OCI-LY7 (cell line): ENCODE measurements around the gene CLEC16A. TPM values are rescaled to one million over a fixed set of nuclear protein-coding genes. Genes with fewer than 3 reads are reported as not detected.

Source experiments
- BruUV-seq: library from RNA; stranded (reverse); fragments of 400-500 nt; replicated peaks from 2 replicates; lab custom pipeline; 2021; lab: Mats Ljungman, UMichigan
- CTCF ChIA-PET: fragments of 300-600 bp; sonication (Branson Sonifier 250); formaldehyde crosslinking; loops from one replicate; lab custom pipeline; 2022; ENCODE audit warnings: antibody characterized with exemption; ENCODE audit not compliant: unreplicated experiment; lab: Charles Lee
- POLR2A ChIA-PET: fragments of 300-600 bp; sonication (Branson Sonifier 250); formaldehyde crosslinking; loops from one replicate; lab custom pipeline; 2022; ENCODE audit warnings: antibody characterized with exemption; lab: Charles Lee
- DNase-seq: peaks from one replicate; pipeline ENCODE4 v3.0.0-alpha.2; 2015; ENCODE audit warnings: low spot score
- H2AFZ ChIP-seq: fragments of 200-600 bp; sonication (generic), shearing (Covaris generic); 2 replicates; pipeline ENCODE4 v1.6.1; 2014; ENCODE audit warnings: mild to moderate bottlenecking, antibody characterized with exemption, low read length, moderate library complexity
- H3K27ac ChIP-seq: fragments of 200-600 bp; sonication (generic); 2 replicates; pipeline ENCODE4 v1.5.1; 2014; ENCODE audit warnings: mixed run types, low read depth, mild to moderate bottlenecking, moderate library complexity, low read length, inconsistent platforms; ENCODE audit not compliant: poor library complexity, severe bottlenecking
- H3K36me3 ChIP-seq: fragments of 200-600 bp; sonication (generic); 2 replicates; pipeline ENCODE4 v1.6.1; 2014; ENCODE audit warnings: mild to moderate bottlenecking, antibody characterized with exemption, low read length, moderate library complexity, mixed read lengths; ENCODE audit not compliant: insufficient read depth
- H3K4me1 ChIP-seq: fragments of 200-600 bp; sonication (generic); 2 replicates; pipeline ENCODE4 v1.5.1; 2014; ENCODE audit warnings: mild to moderate bottlenecking, low read length; ENCODE audit not compliant: insufficient read depth, poor library complexity, severe bottlenecking
- H3K4me2 ChIP-seq: fragments of 200-600 bp; sonication (generic); 2 replicates; pipeline ENCODE4 v1.6.1; 2014; ENCODE audit warnings: mild to moderate bottlenecking, low read length
- H3K4me3 ChIP-seq: fragments of 200-600 bp; sonication (generic); 2 replicates; pipeline ENCODE4 v1.5.1; 2014; ENCODE audit warnings: mild to moderate bottlenecking, low read depth, low read length; ENCODE audit not compliant: poor library complexity, severe bottlenecking
- H3K79me2 ChIP-seq: fragments of 200-600 bp; sonication (generic); 2 replicates; pipeline ENCODE4 v1.6.1; 2016; ENCODE audit warnings: low read depth, mild to moderate bottlenecking, low read length, moderate library complexity, mixed read lengths; ENCODE audit not compliant: insufficient read depth
- H3K9me2 ChIP-seq: fragments of 200-600 bp; sonication (generic); 2 replicates; pipeline ENCODE4 v1.6.1; 2016; ENCODE audit warnings: mild to moderate bottlenecking, low read length, mixed read lengths; ENCODE audit not compliant: insufficient read depth
- H3K9me3 ChIP-seq: fragments of 200-600 bp; sonication (generic); 2 replicates; pipeline ENCODE4 v1.6.1; 2014; ENCODE audit warnings: mild to moderate bottlenecking, mixed run types, low read length, mixed read lengths
- H4K20me1 ChIP-seq: fragments of 200-600 bp; sonication (generic); 2 replicates; pipeline ENCODE4 v1.6.1; 2014; ENCODE audit warnings: mild to moderate bottlenecking, antibody characterized with exemption, low read length, moderate library complexity, mixed read lengths; ENCODE audit not compliant: insufficient read depth
- EZH2phosphoT487 ChIP-seq: fragments of 200-600 bp; sonication (generic); IDR thresholded peaks from 2 replicates; pipeline ENCODE4 v1.6.1; 2018; ENCODE audit warnings: low read depth, borderline replicate concordance, mild to moderate bottlenecking, mixed run types, antibody characterized with exemption, low read length, moderate library complexity, mixed read lengths
- intact Hi-C: fragments of 100-400 bp; cut with micrococcal nuclease; formaldehyde crosslinking; loops from one replicate; pipeline ENCODE4 v1.10.0; 2022; ENCODE audit not compliant: unreplicated experiment
- total RNA-seq, 2 experiments: library from RNA; depleted of rRNA in 1 of 2; stranded (reverse); fragments of >200 nt in 1 of 2; shearing (Covaris generic) in 1 of 2; gene quantifications; 2 replicates each; pipeline ENCODE4 v1.2.3, GENCODE V29; 2014 to 2022
- TF ChIP-seq, protein P1 (sequence below): fragments of 200-600 bp; sonication (generic); conservative IDR thresholded peaks from 2 replicates; pipeline ENCODE4 v1.5.1; 2014; ENCODE audit warnings: mild to moderate bottlenecking, antibody characterized with exemption, low read length, moderate library complexity, mixed read lengths

The CLEC16A gene
- total RNA-seq, 2 experiments from 2014 or later, result 26.2 to 50.9 TPM

DNA sequence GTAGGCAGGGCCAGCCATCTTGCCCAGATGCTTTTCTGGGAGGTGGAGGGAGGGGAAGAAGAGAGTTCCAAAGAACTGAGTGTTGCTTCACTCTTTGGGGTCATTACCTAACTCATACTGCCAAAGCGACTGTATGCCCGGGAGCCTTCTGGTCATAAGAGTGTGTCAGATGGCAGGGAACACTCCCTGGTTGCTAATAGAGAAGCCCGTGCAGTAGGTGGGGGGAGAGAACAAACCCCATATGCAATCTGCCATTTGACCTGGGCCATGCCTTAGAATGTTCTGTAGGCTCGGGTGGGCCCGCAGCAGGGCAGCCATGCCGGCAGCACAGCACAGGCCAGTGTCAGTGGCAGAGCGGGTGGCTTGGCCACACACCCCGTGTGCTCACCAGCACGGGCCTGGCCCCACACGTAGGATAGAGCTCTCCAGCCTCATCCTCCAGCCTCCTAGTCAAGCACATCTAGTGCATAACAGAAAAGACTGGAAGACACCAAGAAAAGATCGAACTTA, 191.2 kb downstream of the CLEC16A start:
- H3K36me3 ChIP-seq, result peaks cover 8% of the 10 kb centered on the region; the same call in 1 of the 2 replicates
- H2AFZ ChIP-seq, result no peak overlapping the region
- no peak for DNase-seq
- no peaks in the 10 kb centered on the region for H3K9me3 ChIP-seq
- no peaks in the 10 kb centered on the region for H4K20me1 ChIP-seq
- peaks cover 5% of the 10 kb centered on the region for H3K4me1 ChIP-seq
- no peaks in the 10 kb centered on the region for H3K9me2 ChIP-seq
- intact Hi-C loops, result no loop called here
- H3K4me2 ChIP-seq, result no peak overlapping the region
- POLR2A ChIA-PET, result no interaction called here
- H3K27ac ChIP-seq, result no peak overlapping the region
- TF ChIP-seq, protein P1, sequence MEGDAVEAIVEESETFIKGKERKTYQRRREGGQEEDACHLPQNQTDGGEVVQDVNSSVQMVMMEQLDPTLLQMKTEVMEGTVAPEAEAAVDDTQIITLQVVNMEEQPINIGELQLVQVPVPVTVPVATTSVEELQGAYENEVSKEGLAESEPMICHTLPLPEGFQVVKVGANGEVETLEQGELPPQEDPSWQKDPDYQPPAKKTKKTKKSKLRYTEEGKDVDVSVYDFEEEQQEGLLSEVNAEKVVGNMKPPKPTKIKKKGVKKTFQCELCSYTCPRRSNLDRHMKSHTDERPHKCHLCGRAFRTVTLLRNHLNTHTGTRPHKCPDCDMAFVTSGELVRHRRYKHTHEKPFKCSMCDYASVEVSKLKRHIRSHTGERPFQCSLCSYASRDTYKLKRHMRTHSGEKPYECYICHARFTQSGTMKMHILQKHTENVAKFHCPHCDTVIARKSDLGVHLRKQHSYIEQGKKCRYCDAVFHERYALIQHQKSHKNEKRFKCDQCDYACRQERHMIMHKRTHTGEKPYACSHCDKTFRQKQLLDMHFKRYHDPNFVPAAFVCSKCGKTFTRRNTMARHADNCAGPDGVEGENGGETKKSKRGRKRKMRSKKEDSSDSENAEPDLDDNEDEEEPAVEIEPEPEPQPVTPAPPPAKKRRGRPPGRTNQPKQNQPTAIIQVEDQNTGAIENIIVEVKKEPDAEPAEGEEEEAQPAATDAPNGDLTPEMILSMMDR, result no peak
- TF ChIP-seq EZH2phosphoT487, result no peak
- CTCF ChIA-PET, result no interaction called here
- no peaks in the 10 kb centered on the region for H3K79me2 ChIP-seq
- no TSS peak for BruUV-seq
- H3K4me3 ChIP-seq, result no peak overlapping the region

DNA sequence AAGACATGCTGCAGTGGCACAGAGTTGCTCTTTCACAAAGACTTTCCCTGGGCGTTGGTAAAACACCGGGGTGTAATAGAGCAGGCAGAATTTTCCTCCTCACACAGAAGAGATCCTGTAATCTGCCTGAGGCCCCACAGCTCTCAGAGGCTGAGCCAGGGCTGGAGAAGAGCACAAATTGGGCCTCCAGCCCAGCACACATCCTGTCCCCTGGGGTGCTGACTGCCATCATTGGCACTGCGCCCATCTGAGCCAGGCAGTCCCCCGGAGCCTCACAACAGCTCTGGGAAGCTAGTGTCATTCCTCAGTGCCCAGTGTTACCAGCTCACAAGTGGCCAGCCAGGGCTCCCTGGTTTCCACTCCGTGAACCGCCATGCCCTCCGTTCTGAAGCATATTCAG, 192.2 kb downstream of the CLEC16A start:
- peaks cover 5% of the 10 kb centered on the region for H3K4me1 ChIP-seq

More for the DNA sequence above, 192.2 kb downstream of the CLEC16A start:
- ChIA-PET CTCF (no interaction called here), POLR2A (no interaction called here)
- no peak for DNase-seq
- Histone ChIP-seq H3K9me3 (no peaks in the 10 kb centered on the region), H3K4me2 (no peak overlapping the region), H4K20me1 (no peaks in the 10 kb centered on the region), H3K36me3 (peaks cover 8% of the 10 kb centered on the region; the same call in 1 of the 2 replicates), H3K9me2 (no peaks in the 10 kb centered on the region), H3K27ac (no peak overlapping the region), H3K4me3 (no peak overlapping the region), H2AFZ (no peak overlapping the region), H3K79me2 (no peaks in the 10 kb centered on the region)
- BruUV-seq, result no TSS peak
- intact Hi-C loops, result no loop called here
- TF ChIP-seq, protein P1, result no peak
- TF ChIP-seq EZH2phosphoT487, result no peak
